ENCODE results near the gene EP400.

- TF ChIP-seq, protein P1, sequence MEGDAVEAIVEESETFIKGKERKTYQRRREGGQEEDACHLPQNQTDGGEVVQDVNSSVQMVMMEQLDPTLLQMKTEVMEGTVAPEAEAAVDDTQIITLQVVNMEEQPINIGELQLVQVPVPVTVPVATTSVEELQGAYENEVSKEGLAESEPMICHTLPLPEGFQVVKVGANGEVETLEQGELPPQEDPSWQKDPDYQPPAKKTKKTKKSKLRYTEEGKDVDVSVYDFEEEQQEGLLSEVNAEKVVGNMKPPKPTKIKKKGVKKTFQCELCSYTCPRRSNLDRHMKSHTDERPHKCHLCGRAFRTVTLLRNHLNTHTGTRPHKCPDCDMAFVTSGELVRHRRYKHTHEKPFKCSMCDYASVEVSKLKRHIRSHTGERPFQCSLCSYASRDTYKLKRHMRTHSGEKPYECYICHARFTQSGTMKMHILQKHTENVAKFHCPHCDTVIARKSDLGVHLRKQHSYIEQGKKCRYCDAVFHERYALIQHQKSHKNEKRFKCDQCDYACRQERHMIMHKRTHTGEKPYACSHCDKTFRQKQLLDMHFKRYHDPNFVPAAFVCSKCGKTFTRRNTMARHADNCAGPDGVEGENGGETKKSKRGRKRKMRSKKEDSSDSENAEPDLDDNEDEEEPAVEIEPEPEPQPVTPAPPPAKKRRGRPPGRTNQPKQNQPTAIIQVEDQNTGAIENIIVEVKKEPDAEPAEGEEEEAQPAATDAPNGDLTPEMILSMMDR (optimal IDR thresholded peaks at IDR 0.05 in 1 of 3, IDR thresholded peaks at IDR 0.05 in 1 of 3, conservative IDR thresholded peaks at IDR 0.05 in 1 of 3; ENCODE audit: extremely low read depth in 1 of 3, insufficient read depth in 2 of 3, low read length in 3 of 3) = no peak
- TF ChIP-seq EZH2 (IDR thresholded peaks at IDR 0.05; ENCODE audit: low read length) = no peak
Observed at GRCh38 chr12:132026061-132026795, 76.5 kb downstream of the EP400 start.
